H1 (cell line): Measurements from ENCODE around the gene SHANK1.

Experiments used
- CEBPB ChIP-seq: IDR thresholded peaks from 2 replicates; pipeline ENCODE4 v1.6.1; 2012; ENCODE audit warnings: low read depth, low read length
- SUZ12 ChIP-seq: fragments of 200-600 bp; sonication (generic); IDR thresholded peaks from 2 replicates; pipeline ENCODE4 v1.6.1; 2012; ENCODE audit warnings: mild to moderate bottlenecking, inconsistent platforms, low read length, moderate library complexity, mixed read lengths
- TAF1 ChIP-seq: IDR thresholded peaks from 2 replicates; pipeline ENCODE4 v1.6.1; 2011; ENCODE audit warnings: mild to moderate bottlenecking, low read depth, low read length

DNA sequence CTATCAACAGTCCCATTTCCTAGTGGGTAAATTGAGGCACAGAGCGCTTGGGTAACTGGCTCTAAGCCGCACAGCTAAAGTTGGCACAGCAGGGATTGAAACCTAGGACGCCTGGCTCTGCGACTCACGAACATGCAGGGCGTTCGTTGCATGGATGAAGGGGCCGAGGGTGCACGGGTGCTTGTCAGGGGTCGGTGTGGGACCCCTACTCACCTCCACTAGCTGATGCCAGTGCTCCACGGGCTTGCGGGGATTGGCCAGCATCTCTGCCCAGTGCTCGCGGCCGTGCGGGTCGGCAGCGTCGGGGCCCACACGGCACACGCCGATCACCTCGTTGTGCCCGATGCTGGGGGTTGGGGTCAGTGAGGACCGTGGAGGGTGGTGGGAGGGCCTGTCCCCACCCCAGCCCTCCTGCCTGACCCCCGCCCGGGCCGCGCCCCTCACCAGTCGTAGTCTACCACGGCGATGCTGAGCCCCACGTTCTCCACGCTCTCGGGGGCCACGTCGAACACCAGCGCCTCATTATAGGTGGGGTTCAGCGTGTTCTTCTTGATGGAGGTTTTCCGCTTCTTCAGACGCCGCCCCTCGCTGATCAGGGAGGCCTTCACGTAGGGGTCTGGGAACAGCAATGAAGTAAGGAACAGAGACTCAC, 94.5 kb downstream of the SHANK1 start:
- TF ChIP-seq CEBPB (no peak), SUZ12 (no peak), TAF1 (no peak)
